DOHH2 (cell line): ENCODE results near the gene SCGB3A1.

ENCODE experiments used
- H3F3A ChIP-seq: fragments of 200-600 bp; sonication (generic), shearing (Covaris generic); 2 replicates; pipeline ENCODE4 v1.6.0; 2016; ENCODE audit warnings: antibody characterized with exemption, mild to moderate bottlenecking; ENCODE audit not compliant: control insufficient read depth, insufficient read depth
- H3K27ac ChIP-seq: fragments of 200-600 bp; sonication (generic); 2 replicates; pipeline ENCODE4 v1.5.1; 2014; ENCODE audit warnings: low read depth, mild to moderate bottlenecking, low read length, moderate library complexity
- H3K27me3 ChIP-seq: fragments of 200-600 bp; sonication (generic); 2 replicates; pipeline ENCODE4 v1.6.1; 2014; ENCODE audit warnings: mild to moderate bottlenecking, low read length, mixed read lengths; ENCODE audit not compliant: control insufficient read depth
- H3K36me3 ChIP-seq: fragments of 200-600 bp; sonication (generic); 2 replicates; pipeline ENCODE4 v1.6.1; 2014; ENCODE audit warnings: mild to moderate bottlenecking, low read length, moderate library complexity, mixed read lengths; ENCODE audit not compliant: control insufficient read depth
- H3K4me1 ChIP-seq: fragments of 200-600 bp; sonication (generic); 2 replicates; pipeline ENCODE4 v1.6.1; 2014; ENCODE audit warnings: mild to moderate bottlenecking, low read length, mixed read lengths; ENCODE audit not compliant: control insufficient read depth
- H3K4me2 ChIP-seq: fragments of 200-600 bp; sonication (generic); 2 replicates; pipeline ENCODE4 v1.6.0; 2014; ENCODE audit warnings: mild to moderate bottlenecking, low read length, moderate library complexity
- H3K4me3 ChIP-seq: fragments of 200-600 bp; sonication (generic); 2 replicates; pipeline ENCODE4 v1.5.1; 2014; ENCODE audit warnings: mild to moderate bottlenecking, low read length, mixed read lengths
- H3K79me2 ChIP-seq: fragments of 200-600 bp; sonication (generic); 2 replicates; pipeline ENCODE4 v1.6.1; 2014; ENCODE audit warnings: mild to moderate bottlenecking, low read length, mixed read lengths; ENCODE audit not compliant: control insufficient read depth
- H3K9me2 ChIP-seq: fragments of 200-600 bp; sonication (generic); replicated peaks from 2 replicates; pipeline ENCODE4 v1.6.1; 2014; ENCODE audit warnings: mild to moderate bottlenecking, low read length, mixed read lengths; ENCODE audit not compliant: control insufficient read depth
- H3K9me3 ChIP-seq: fragments of 200-600 bp; sonication (generic); 2 replicates; pipeline ENCODE4 v1.6.1; 2014; ENCODE audit warnings: antibody characterized with exemption, low read length, mixed read lengths; ENCODE audit not compliant: control insufficient read depth, insufficient read depth
- H4K20me1 ChIP-seq: fragments of 200-600 bp; sonication (generic); 2 replicates; pipeline ENCODE4 v1.6.0; 2014; ENCODE audit warnings: low read depth, mild to moderate bottlenecking, antibody characterized with exemption, low read length, moderate library complexity; ENCODE audit not compliant: control insufficient read depth, insufficient read depth
- EZH2phosphoT487 ChIP-seq: fragments of 200-600 bp; sonication (generic); IDR thresholded peaks from 2 replicates; pipeline ENCODE4 v1.6.1; 2017; ENCODE audit warnings: borderline replicate concordance, mild to moderate bottlenecking, antibody characterized with exemption, low read length, moderate library complexity, mixed read lengths
- TF ChIP-seq, protein P1 (sequence below): fragments of 200-600 bp; sonication (generic); IDR thresholded peaks from one replicate; pipeline ENCODE4 v1.5.1; 2014; ENCODE audit warnings: antibody characterized with exemption, mild to moderate bottlenecking, low read depth, low read length; ENCODE audit not compliant: poor library complexity, severe bottlenecking

Gene SCGB3A1

GRCh38 chr5:180618829-180619562 is 27.7 kb upstream of the SCGB3A1 start:
- no peaks in the 10 kb centered on the region for H3K36me3 ChIP-seq
- no peaks in the 10 kb centered on the region for H3K9me2 ChIP-seq
- no peaks in the 10 kb centered on the region for H3K9me3 ChIP-seq
- no peaks in the 10 kb centered on the region for H3K27me3 ChIP-seq
- no peaks in the 10 kb centered on the region for H3F3A ChIP-seq
- no peak for TF ChIP-seq EZH2phosphoT487
- TF ChIP-seq, protein P1, sequence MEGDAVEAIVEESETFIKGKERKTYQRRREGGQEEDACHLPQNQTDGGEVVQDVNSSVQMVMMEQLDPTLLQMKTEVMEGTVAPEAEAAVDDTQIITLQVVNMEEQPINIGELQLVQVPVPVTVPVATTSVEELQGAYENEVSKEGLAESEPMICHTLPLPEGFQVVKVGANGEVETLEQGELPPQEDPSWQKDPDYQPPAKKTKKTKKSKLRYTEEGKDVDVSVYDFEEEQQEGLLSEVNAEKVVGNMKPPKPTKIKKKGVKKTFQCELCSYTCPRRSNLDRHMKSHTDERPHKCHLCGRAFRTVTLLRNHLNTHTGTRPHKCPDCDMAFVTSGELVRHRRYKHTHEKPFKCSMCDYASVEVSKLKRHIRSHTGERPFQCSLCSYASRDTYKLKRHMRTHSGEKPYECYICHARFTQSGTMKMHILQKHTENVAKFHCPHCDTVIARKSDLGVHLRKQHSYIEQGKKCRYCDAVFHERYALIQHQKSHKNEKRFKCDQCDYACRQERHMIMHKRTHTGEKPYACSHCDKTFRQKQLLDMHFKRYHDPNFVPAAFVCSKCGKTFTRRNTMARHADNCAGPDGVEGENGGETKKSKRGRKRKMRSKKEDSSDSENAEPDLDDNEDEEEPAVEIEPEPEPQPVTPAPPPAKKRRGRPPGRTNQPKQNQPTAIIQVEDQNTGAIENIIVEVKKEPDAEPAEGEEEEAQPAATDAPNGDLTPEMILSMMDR = no peak
- H3K4me1 ChIP-seq = peaks cover 9% of the 10 kb centered on the region
- H3K27ac ChIP-seq = no peak overlapping the region
- no peak overlapping the region for H3K4me3 ChIP-seq
- no peaks in the 10 kb centered on the region for H3K79me2 ChIP-seq
- H4K20me1 ChIP-seq = no peaks in the 10 kb centered on the region
- H3K4me2 ChIP-seq = no peak overlapping the region

GRCh38 chr5:180618487-180618828 is 27.2 kb upstream of the SCGB3A1 start:
- H3K27me3 ChIP-seq = no peaks in the 10 kb centered on the region
- H3K9me3 ChIP-seq = no peaks in the 10 kb centered on the region
- H3K4me1 ChIP-seq = peaks cover 6% of the 10 kb centered on the region
- TF ChIP-seq, protein P1 = no peak
- TF ChIP-seq EZH2phosphoT487 = no peak
- no peaks in the 10 kb centered on the region for H3K79me2 ChIP-seq
- no peak overlapping the region for H3K27ac ChIP-seq
- H3K36me3 ChIP-seq = no peaks in the 10 kb centered on the region
- H4K20me1 ChIP-seq = no peaks in the 10 kb centered on the region
- no peak overlapping the region for H3K4me2 ChIP-seq
- H3K9me2 ChIP-seq = no peaks in the 10 kb centered on the region
- H3F3A ChIP-seq = no peaks in the 10 kb centered on the region
- H3K4me3 ChIP-seq = no peak overlapping the region

DNA sequence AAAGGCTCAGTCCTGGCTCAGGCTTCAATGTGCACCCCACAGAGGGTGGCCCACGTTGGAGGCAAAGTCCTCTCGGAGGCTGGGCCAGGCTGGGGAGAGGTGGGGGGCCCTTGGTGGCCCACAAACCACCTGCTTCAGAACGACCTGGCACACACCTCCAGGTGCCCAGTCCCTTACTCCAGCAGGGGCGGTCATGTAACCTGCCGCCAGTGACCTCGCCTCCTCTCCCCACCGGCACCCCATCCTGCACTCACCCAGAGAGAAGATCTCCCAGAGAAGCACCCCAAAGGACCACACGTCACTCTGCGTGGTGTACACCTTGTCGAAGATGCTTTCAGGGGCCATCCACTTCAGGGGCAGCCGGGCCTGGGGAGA is 22.5 kb upstream of the SCGB3A1 start:
- Histone ChIP-seq H3K4me1 (no peaks in the 10 kb centered on the region), H3K4me2 (no peak overlapping the region), H3K9me3 (no peaks in the 10 kb centered on the region), H3K79me2 (no peaks in the 10 kb centered on the region), H3K27ac (no peak overlapping the region), H3K36me3 (no peaks in the 10 kb centered on the region), H3K27me3 (no peaks in the 10 kb centered on the region), H4K20me1 (no peaks in the 10 kb centered on the region), H3K4me3 (no peak overlapping the region), H3F3A (no peaks in the 10 kb centered on the region), H3K9me2 (no peaks in the 10 kb centered on the region)
- TF ChIP-seq, protein P1 = no peak
- no peak for TF ChIP-seq EZH2phosphoT487
